ENCODE measurements around the gene PRRT1.

- TF ChIP-seq EZH2phosphoT487 (conservative IDR thresholded peaks at IDR 0.05; ENCODE audit: low read length) (no peak), CTCF (IDR thresholded peaks at IDR 0.05; ENCODE audit: insufficient read depth, low read length, poor library complexity, severe bottlenecking) (no peak)
These were observed 5.2 kb upstream of the PRRT1 start for GRCh38 chr6:32156891-32157290.

All from SU-DHL-6 (cell line).